Spleen (tissue), 11 donors: ENCODE measurements around the gene DDX3X. TPM values are rescaled to one million over a fixed set of nuclear protein-coding genes. Genes with fewer than 3 reads are reported as not detected.
"Not testable (repeated sequence)": the region's sequence is repeated elsewhere in the genome, so short reads cannot be mapped to it uniquely, and the experiment has no call there.

ENCODE experiments used
- DNase-seq: peaks from one replicate; pipeline ENCODE4 v3.0.0-alpha.2; 2020
- H3K27ac ChIP-seq, 8 donors: fragments of 200-600 bp; sonication (generic) in 7 of 8; 1 replicate in 4 of 8; 2 replicates in 4 of 8; pipeline versions ENCODE4 v1.5.0 to v1.8.0; 2016 to 2021; ENCODE audit warnings: inconsistent platforms in 4 of 8, mild to moderate bottlenecking in 4 of 8, moderate library complexity in 1 of 8
- H3K27me3 ChIP-seq, 7 donors: fragments of 200-600 bp; sonication (generic) in 6 of 7; replicated peaks in 1 of 7; 1 replicate in 4 of 7; 2 replicates in 3 of 7; pipeline versions ENCODE4 v1.5.0 to v1.8.0; 2016 to 2021; ENCODE audit warnings: inconsistent platforms in 3 of 7, mild to moderate bottlenecking in 1 of 7
- H3K36me3 ChIP-seq, 6 donors: fragments of 200-600 bp; sonication (generic) in 5 of 6; 1 replicate in 4 of 6; 2 replicates in 2 of 6; pipeline versions ENCODE4 v1.5.0 to v1.8.0; 2016 to 2021; ENCODE audit warnings: inconsistent platforms in 2 of 6
- H3K4me1 ChIP-seq, 6 donors: fragments of 200-600 bp; sonication (generic) in 5 of 6; 1 replicate in 3 of 6; 2 replicates in 3 of 6; pipeline versions ENCODE4 v1.5.0 to v1.8.0; 2016 to 2021; ENCODE audit warnings: inconsistent platforms in 3 of 6
- H3K4me3 ChIP-seq, 8 donors: fragments of 200-600 bp; sonication (generic) in 7 of 8; 1 replicate in 4 of 8; 2 replicates in 4 of 8; pipeline versions ENCODE4 v1.5.0 to v1.8.0; 2016 to 2021; ENCODE audit warnings: inconsistent platforms in 4 of 8, mild to moderate bottlenecking in 4 of 8, moderate library complexity in 2 of 8
- H3K9me3 ChIP-seq, 8 donors: fragments of 200-600 bp; sonication (generic) in 7 of 8; 1 replicate in 4 of 8; 2 replicates in 4 of 8; pipeline versions ENCODE4 v1.5.0 to v1.8.0; 2016 to 2021; ENCODE audit warnings: inconsistent platforms in 4 of 8
- POLR2A ChIP-seq, 3 donors: fragments of 450-650 bp; IDR thresholded peaks; one replicate each; pipeline ENCODE4 v1.5.1; 2017; ENCODE audit warnings: antibody characterized with exemption in 3 of 3, mild to moderate bottlenecking in 1 of 3
- POLR2AphosphoS5 ChIP-seq, 3 donors: sonication (generic); formaldehyde crosslinking; IDR thresholded peaks; one replicate each; pipeline ENCODE4 v1.5.1; 2017; ENCODE audit warnings: antibody characterized with exemption in 3 of 3
- WGBS, 5 donors: extraction: QIAGEN DNeasy Blood & Tissue Kit in 3 of 5; methylation state at CpG; one replicate each; pipeline versions ENCODE4 v1.1.5 to v1.1.7; 2013 to 2018; 5-methylcytosine and 5-hydroxymethylcytosine counted together
- intact Hi-C: fragments of 100-400 bp; cut with DNase I; formaldehyde crosslinking; loops from one replicate; pipeline ENCODE4 v1.15.0; 2023; ENCODE audit warnings: low total_unique reads
- polyA plus RNA-seq, 3 donors: library from polyadenylated mRNA; stranded (reverse); fragments of 200-250 nt; gene quantifications; one replicate each; pipeline ENCODE4 v1.2.1, GENCODE V29; 2013
- total RNA-seq, 7 donors: library from RNA; depleted of rRNA in 3 of 7; stranded (reverse); fragments of >200 nt in 3 of 7; fragmentation: NEBNext Ultra II Directional in 4 of 7; extraction: Animal tissue kit (Norgen Biotek cat#: 25700) in 4 of 7; gene quantifications; one replicate each; pipeline versions ENCODE4 v1.1.0 to v1.2.1, GENCODE V29; 2016 to 2021
- TF ChIP-seq, protein P1 (sequence below), 11 experiments: fragments of 200-600 bp in 7 of 11; fragments of 450-650 bp in 4 of 11; sonication (generic) in 4 of 11; IDR thresholded peaks in 8 of 11; conservative IDR thresholded peaks in 3 of 11; 1 replicate in 7 of 11; 2 replicates in 4 of 11; pipeline versions ENCODE4 v1.4.0 to v1.8.0; 2016 to 2021; ENCODE audit warnings: antibody characterized with exemption in 11 of 11, inconsistent platforms in 4 of 11, mild to moderate bottlenecking in 1 of 11
- donor health status: healthy with polysubstance abuse.
- donor health status: DM: no; HTN: no; CAD: no; lungs with moderate emphysema.
- donor health status: DM: no; HTN: no; CAD: no.
- donor health status: Bipolar disorder and iron deficiency.
- donor health status: healthy.
- donor health status: DM: no; HTN: no; CAD: no.
- donor health status: DM: yes; HTN: yes; CAD: no.

Gene DDX3X
- total and polyA plus RNA-seq, 10 donors, result 43.8 to 448 (median 328) TPM

DNA sequence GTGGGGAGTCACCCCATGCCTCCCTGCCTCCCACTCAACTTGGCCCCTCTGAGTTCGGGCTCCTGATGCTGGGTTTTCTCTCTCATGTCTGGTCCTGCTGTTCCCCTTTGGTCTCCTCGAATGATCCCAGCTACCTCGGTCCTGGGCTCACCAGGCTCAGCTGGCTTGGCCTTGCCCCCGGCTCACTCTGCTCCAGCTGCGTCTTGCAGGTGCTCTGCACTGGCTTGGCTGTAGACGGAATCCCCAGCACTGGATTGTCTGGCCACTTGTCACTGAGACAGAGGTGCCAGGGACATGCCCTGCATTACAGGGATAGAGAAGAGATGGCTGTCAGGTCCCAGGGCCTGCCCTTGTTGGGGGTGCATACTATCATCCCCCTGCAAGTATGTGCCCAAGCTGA is 71.6 kb downstream of the DDX3X start:
- intact Hi-C loops, result no loop called here
- DNase-seq, result peak; percentile 59
- H3K4me1 ChIP-seq, result no peaks in the 10 kb centered on the region
- H3K27ac ChIP-seq, result no peak overlapping the region
- H3K27me3 ChIP-seq, result no peaks in the 10 kb centered on the region
- 77 to 92% (median 91%) methylated on average over 4 to 6 of the region's 6 CpGs for WGBS, 5 donors
- H3K9me3 ChIP-seq, result no peaks in the 10 kb centered on the region
- H3K36me3 ChIP-seq, result no peaks in the 10 kb centered on the region
- H3K4me3 ChIP-seq, result no peak overlapping the region
- no peak for TF ChIP-seq POLR2AphosphoS5 (IDR thresholded peaks at IDR 0.05)
- no peak for TF ChIP-seq POLR2A (IDR thresholded peaks at IDR 0.05)
- TF ChIP-seq, protein P1, sequence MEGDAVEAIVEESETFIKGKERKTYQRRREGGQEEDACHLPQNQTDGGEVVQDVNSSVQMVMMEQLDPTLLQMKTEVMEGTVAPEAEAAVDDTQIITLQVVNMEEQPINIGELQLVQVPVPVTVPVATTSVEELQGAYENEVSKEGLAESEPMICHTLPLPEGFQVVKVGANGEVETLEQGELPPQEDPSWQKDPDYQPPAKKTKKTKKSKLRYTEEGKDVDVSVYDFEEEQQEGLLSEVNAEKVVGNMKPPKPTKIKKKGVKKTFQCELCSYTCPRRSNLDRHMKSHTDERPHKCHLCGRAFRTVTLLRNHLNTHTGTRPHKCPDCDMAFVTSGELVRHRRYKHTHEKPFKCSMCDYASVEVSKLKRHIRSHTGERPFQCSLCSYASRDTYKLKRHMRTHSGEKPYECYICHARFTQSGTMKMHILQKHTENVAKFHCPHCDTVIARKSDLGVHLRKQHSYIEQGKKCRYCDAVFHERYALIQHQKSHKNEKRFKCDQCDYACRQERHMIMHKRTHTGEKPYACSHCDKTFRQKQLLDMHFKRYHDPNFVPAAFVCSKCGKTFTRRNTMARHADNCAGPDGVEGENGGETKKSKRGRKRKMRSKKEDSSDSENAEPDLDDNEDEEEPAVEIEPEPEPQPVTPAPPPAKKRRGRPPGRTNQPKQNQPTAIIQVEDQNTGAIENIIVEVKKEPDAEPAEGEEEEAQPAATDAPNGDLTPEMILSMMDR (IDR thresholded peaks at IDR 0.05 in 8 of 11, conservative IDR thresholded peaks at IDR 0.05 in 3 of 11), result no peak

DNA sequence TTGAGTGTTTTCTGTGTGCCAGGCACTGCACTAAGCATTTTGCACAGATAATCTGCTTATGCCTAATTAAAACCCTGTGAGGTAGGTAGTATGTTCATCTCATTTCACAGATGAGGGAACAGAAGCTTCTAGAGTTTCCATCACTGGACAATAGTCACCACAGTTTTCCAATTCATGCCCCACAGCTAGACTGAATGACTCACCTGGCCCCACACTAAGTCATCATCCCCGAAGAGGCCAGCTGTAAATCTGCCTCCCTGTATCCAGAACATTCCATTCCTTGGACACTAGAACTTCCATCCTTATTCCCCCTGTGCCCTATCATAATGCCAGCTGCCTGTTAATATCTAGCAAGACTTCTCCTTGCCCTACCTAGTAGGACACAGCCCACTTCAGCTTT is 72.2 kb downstream of the DDX3X start:
- intact Hi-C loops, result no loop called here
- WGBS, 5 donors, result 63 to 92% (median 79%) methylated on average over 1 of the region's 1 CpG
- no peak for DNase-seq
- no peak overlapping the region for H3K4me3 ChIP-seq
- H3K36me3 ChIP-seq, result no peaks in the 10 kb centered on the region
- TF ChIP-seq, protein P1 (IDR thresholded peaks at IDR 0.05 in 8 of 11, conservative IDR thresholded peaks at IDR 0.05 in 3 of 11), result no peak
- TF ChIP-seq POLR2AphosphoS5 (IDR thresholded peaks at IDR 0.05), result no peak
- no peak for TF ChIP-seq POLR2A (IDR thresholded peaks at IDR 0.05)
- no peaks in the 10 kb centered on the region for H3K4me1 ChIP-seq
- H3K27ac ChIP-seq, result no peak overlapping the region
- no peaks in the 10 kb centered on the region for H3K9me3 ChIP-seq
- H3K27me3 ChIP-seq, result no peaks in the 10 kb centered on the region

DNA sequence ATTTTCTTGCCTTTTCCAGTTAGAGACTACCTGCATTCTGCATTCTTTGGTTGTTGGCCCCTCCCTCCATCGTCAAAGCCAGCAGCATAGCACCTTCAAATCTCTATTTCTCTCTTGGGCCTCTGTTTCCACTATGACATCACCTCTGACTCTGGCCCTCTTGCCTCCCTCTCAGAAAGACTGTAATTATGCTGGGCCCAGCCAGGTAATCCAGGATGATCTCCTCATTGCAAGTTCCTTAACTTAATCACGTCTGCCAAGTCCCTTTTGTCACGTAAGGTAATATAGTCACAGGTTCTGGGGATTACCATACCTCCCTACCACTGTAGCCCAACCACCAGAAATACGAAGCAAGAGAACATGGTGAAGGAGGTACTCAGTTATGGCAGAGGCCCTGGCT is 73.9 kb downstream of the DDX3X start:
- Histone ChIP-seq H3K9me3 (no peaks in the 10 kb centered on the region), H3K36me3 (no peaks in the 10 kb centered on the region), H3K4me1 (no peaks in the 10 kb centered on the region), H3K27me3 (no peaks in the 10 kb centered on the region), H3K4me3 (no peak overlapping the region), H3K27ac (no peak overlapping the region)
- WGBS, 5 donors, result 77 to 94% (median 82%) methylated on average over 4 of the region's 4 CpGs
- intact Hi-C loops, result no loop called here
- TF ChIP-seq POLR2A (IDR thresholded peaks at IDR 0.05) (no peak), POLR2AphosphoS5 (IDR thresholded peaks at IDR 0.05) (no peak)
- TF ChIP-seq, protein P1 (IDR thresholded peaks at IDR 0.05 in 8 of 11, conservative IDR thresholded peaks at IDR 0.05 in 3 of 11), result no peak
- no peak for DNase-seq

DNA sequence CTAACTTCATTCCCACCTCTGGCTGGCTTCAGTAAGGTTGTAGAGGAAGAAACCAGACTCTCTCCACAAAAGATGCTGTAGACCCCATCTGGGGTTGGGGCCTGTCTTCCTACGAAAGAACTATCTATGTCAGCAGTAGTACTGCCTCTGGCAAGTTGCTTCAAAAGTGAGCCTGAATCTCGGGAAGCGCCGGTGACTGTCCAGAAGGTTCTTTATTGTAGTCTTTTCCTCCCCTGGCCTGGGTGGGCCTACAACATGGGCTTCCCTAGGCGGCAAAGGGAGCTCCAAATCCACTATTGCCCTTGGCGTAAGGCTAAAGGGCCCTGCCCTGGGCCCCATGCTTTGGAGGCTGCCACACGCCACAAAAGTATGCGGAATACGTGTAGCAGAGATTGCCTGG is 74.6 kb downstream of the DDX3X start:
- no peaks in the 10 kb centered on the region for H3K36me3 ChIP-seq
- no peaks in the 10 kb centered on the region for H3K9me3 ChIP-seq

DNA sequence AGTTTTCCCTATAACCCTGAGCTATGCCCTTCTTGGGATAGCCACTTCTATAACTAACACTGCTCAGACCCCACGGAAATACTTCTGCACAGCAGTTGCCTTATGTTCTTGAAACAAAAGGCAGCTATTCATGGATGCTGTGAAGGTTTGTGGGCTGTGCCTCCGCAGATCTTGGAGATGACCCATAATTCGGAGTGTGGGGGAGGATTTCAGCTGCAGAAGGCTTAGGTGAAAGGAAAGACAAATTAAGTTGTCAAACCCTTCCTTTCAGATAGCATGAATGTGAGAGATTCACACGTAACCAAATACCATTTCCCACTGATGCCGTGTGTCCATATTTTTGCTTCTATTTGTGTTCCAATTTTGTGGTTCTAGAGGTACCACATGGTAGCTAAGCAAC is 75.0 kb downstream of the DDX3X start:
- Histone ChIP-seq H3K36me3 (no peaks in the 10 kb centered on the region), H3K27me3 (no peaks in the 10 kb centered on the region), H3K4me3 (no peak overlapping the region), H3K4me1 (no peaks in the 10 kb centered on the region), H3K9me3 (no peaks in the 10 kb centered on the region), H3K27ac (no peak overlapping the region)
- intact Hi-C loops, result no loop called here
- 78 to 91% (median 85%) methylated on average over 5 of the region's 5 CpGs for WGBS, 5 donors
- TF ChIP-seq POLR2AphosphoS5 (IDR thresholded peaks at IDR 0.05), result no peak
- TF ChIP-seq, protein P1 (IDR thresholded peaks at IDR 0.05 in 8 of 11, conservative IDR thresholded peaks at IDR 0.05 in 3 of 11), result no peak
- no peak for TF ChIP-seq POLR2A (IDR thresholded peaks at IDR 0.05)
- no peak for DNase-seq

More for the DNA sequence above, 74.6 kb downstream of the DDX3X start:
- no peak overlapping the region for H3K27ac ChIP-seq
- no peak overlapping the region for H3K4me3 ChIP-seq
- peak; percentile 32 for DNase-seq
- intact Hi-C loops, result no loop called here
- H3K27me3 ChIP-seq, result no peaks in the 10 kb centered on the region
- no peak for TF ChIP-seq POLR2A (IDR thresholded peaks at IDR 0.05)
- 83 to 99% (median 94%) methylated on average over 8 to 9 of the region's 9 CpGs for WGBS, 5 donors
- no peaks in the 10 kb centered on the region for H3K4me1 ChIP-seq

DNA sequence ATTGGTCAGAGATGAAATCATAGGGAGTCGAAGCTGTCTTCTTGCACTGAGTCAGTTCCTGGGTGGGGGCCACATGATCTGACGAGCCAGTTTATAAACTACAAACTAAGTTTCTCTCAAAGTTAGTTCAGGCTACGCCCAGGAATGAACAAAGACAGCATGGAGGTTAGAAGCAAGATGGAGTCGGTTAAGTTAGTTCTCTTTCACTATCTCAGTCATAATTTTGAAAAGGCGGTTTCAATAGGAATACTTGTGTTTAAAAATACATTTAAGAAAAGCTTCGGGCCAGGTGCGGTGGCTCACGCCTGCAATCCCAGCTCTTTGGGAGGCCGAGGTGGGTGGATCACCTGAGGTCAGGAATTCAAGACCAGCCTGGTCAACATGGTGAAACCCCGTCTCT is 77.3 kb downstream of the DDX3X start:
- DNase-seq, H3K4me3 ChIP-seq, H3K27me3 ChIP-seq, H3K27ac ChIP-seq, H3K9me3 ChIP-seq, H3K36me3 ChIP-seq, intact Hi-C loops, H3K4me1 ChIP-seq: not testable (repeated sequence)
- 90 to 94% (median 91%) methylated on average over 10 of the region's 10 CpGs for WGBS, 5 donors
